ENCODE measurements around the gene NHEJ1. TPM values are rescaled to one million over a fixed set of nuclear protein-coding genes. Genes with fewer than 3 reads are reported as not detected.

Gene NHEJ1
- total RNA-seq, 2 experiments from 2014 or later = 12.7 to 14.3 TPM

GRCh38 chr2:219169930-219170654 is 9.5 kb upstream of the NHEJ1 start, which contains the start of gene SLC23A3:
Gene SLC23A3, minus strand, starts transcription at chr2:219170029. Its CDS starts 45 bp downstream, at chr2:219169984.
- Histone ChIP-seq H3K9me3 (ENCODE audit: low read length) (no peaks in the 10 kb centered on the region), H3K27ac (ENCODE audit: low read depth, low read length, poor library complexity, severe bottlenecking) (no peak within 1 kb of the TSS), H3K4me3 (ENCODE audit: low read depth, low read length, poor library complexity, severe bottlenecking) (no peak within 1 kb of the TSS), H3K36me3 (ENCODE audit: insufficient read depth, low read length) (peaks cover 49% of the 10 kb centered on the region), H3K79me2 (ENCODE audit: insufficient read depth, low read depth, low read length) (no peaks in the 10 kb centered on the region), H3K9me2 (ENCODE audit: insufficient read depth, low read length) (no peaks in the 10 kb centered on the region), H4K20me1 (ENCODE audit: insufficient read depth, low read length) (no peaks in the 10 kb centered on the region), H3K4me2 (ENCODE audit: low read length) (no peak within 1 kb of the TSS), H3K4me1 (ENCODE audit: insufficient read depth, low read length, poor library complexity, severe bottlenecking) (no peaks in the 10 kb centered on the region), H2AFZ (ENCODE audit: low read length) (no peak within 1 kb of the TSS)
- ChIA-PET POLR2A (no interaction called here), CTCF (ENCODE audit: unreplicated experiment) (no interaction called here)
- no peak for DNase-seq (ENCODE audit: low spot score)
- no peak for TF ChIP-seq EZH2phosphoT487 (IDR thresholded peaks at IDR 0.05; ENCODE audit: borderline replicate concordance, low read depth, low read length)
- TF ChIP-seq CTCF (conservative IDR thresholded peaks at IDR 0.05; ENCODE audit: low read length) = no peak
- intact Hi-C loops (cut with micrococcal nuclease; ENCODE audit: unreplicated experiment) = no loop called here
- BruUV-seq (replicated peaks) = no TSS peak

- H3K9me2 ChIP-seq (ENCODE audit: insufficient read depth, low read length) = no peaks in the 10 kb centered on the region
- no peak overlapping the region for H2AFZ ChIP-seq (ENCODE audit: low read length)
- no TSS peak for BruUV-seq (replicated peaks)
- intact Hi-C loops (cut with micrococcal nuclease; ENCODE audit: unreplicated experiment) = no loop called here
- ChIA-PET CTCF (ENCODE audit: unreplicated experiment) (no interaction called here), POLR2A (no interaction called here)
- no peaks in the 10 kb centered on the region for H3K79me2 ChIP-seq (ENCODE audit: insufficient read depth, low read depth, low read length)
- no peak for TF ChIP-seq CTCF (conservative IDR thresholded peaks at IDR 0.05; ENCODE audit: low read length)
- no peak for TF ChIP-seq EZH2phosphoT487 (IDR thresholded peaks at IDR 0.05; ENCODE audit: borderline replicate concordance, low read depth, low read length)
- no peak overlapping the region for H3K27ac ChIP-seq (ENCODE audit: low read depth, low read length, poor library complexity, severe bottlenecking)
- no peak for DNase-seq (ENCODE audit: low spot score)
- H3K4me1 ChIP-seq (ENCODE audit: insufficient read depth, low read length, poor library complexity, severe bottlenecking) = no peaks in the 10 kb centered on the region
- H3K9me3 ChIP-seq (ENCODE audit: low read length) = no peaks in the 10 kb centered on the region
- peaks cover 38% of the 10 kb centered on the region for H3K36me3 ChIP-seq (ENCODE audit: insufficient read depth, low read length)
- H3K4me2 ChIP-seq (ENCODE audit: low read length) = no peak overlapping the region
- H3K4me3 ChIP-seq (ENCODE audit: low read depth, low read length, poor library complexity, severe bottlenecking) = no peak overlapping the region
- H4K20me1 ChIP-seq (ENCODE audit: insufficient read depth, low read length) = no peaks in the 10 kb centered on the region
Observed at GRCh38 chr2:219168932-219169331, 8.3 kb upstream of the NHEJ1 start.

GRCh38 chr2:219168526-219168925 is 7.9 kb upstream of the NHEJ1 start:
- TF ChIP-seq CTCF (conservative IDR thresholded peaks at IDR 0.05; ENCODE audit: low read length) (no peak), EZH2phosphoT487 (IDR thresholded peaks at IDR 0.05; ENCODE audit: borderline replicate concordance, low read depth, low read length) (no peak)
- H3K9me3 ChIP-seq (ENCODE audit: low read length) = no peaks in the 10 kb centered on the region
- POLR2A ChIA-PET = no interaction called here
- no peak for DNase-seq (ENCODE audit: low spot score)
- no peak overlapping the region for H3K4me3 ChIP-seq (ENCODE audit: low read depth, low read length, poor library complexity, severe bottlenecking)
- no peaks in the 10 kb centered on the region for H3K9me2 ChIP-seq (ENCODE audit: insufficient read depth, low read length)
- H3K4me1 ChIP-seq (ENCODE audit: insufficient read depth, low read length, poor library complexity, severe bottlenecking) = no peaks in the 10 kb centered on the region
- intact Hi-C loops (cut with micrococcal nuclease; ENCODE audit: unreplicated experiment) = no loop called here
- CTCF ChIA-PET (ENCODE audit: unreplicated experiment) = no interaction called here
- no peak overlapping the region for H3K27ac ChIP-seq (ENCODE audit: low read depth, low read length, poor library complexity, severe bottlenecking)
- no peak overlapping the region for H3K4me2 ChIP-seq (ENCODE audit: low read length)
- H3K79me2 ChIP-seq (ENCODE audit: insufficient read depth, low read depth, low read length) = no peaks in the 10 kb centered on the region
- H4K20me1 ChIP-seq (ENCODE audit: insufficient read depth, low read length) = no peaks in the 10 kb centered on the region
- H2AFZ ChIP-seq (ENCODE audit: low read length) = no peak overlapping the region
- BruUV-seq (replicated peaks) = no TSS peak
- peaks cover 34% of the 10 kb centered on the region for H3K36me3 ChIP-seq (ENCODE audit: insufficient read depth, low read length)
